H4 (cell line): ENCODE results near the gene RCOR3. TPM values are rescaled to one million over a fixed set of nuclear protein-coding genes. Genes with fewer than 3 reads are reported as not detected.

Experiments used
- DNase-seq: peaks from one replicate; pipeline ENCODE4 v3.0.0-alpha.2; 2015; ENCODE audit warnings: low spot score
- total RNA-seq: library from RNA; depleted of rRNA; stranded (reverse); fragments of >200 nt; shearing (Covaris generic); gene quantifications from 2 replicates; pipeline ENCODE4 v1.2.3, GENCODE V29; 2014

The RCOR3 gene
- total RNA-seq, 1 experiment from 2014 or later = 14.8 TPM

DNA sequence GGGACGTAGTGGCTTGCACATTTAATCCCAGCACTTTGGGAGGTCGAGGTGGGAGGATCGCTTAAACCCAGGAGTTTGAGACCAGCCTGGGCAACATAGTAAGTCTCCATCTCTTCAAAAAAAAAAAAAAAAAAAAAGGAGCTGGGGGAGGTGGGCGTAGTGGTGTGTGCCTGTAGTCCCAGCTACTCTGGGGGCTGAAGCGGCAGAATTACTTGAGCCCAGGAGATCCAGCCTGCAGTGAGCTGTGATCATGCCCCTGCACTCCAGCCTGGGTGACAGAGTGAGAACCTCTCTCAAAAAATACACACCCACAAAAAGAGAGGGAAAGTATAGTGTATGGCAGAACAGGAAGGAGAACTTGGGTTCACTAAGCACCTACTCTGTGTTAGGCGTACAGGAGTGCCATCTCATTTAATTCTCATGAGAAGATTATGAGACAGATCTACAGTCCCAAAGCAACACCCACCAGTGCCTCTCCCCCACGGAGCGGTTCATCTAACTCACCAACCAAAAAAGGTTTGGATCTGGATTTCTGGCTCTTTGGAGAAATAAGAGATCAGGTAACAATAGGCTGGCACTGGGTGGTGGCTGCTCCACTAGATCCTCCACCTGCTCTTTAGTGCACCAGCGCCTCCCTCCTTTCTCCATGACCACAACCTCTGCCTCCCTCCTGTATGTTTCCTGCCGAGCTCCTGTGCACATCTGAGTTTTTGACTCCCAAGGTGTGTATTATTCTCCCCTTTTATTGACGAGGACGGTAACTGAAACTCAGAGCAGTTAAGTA lies 66.0 kb downstream of the RCOR3 start:
- DNase-seq = no peak

DNA sequence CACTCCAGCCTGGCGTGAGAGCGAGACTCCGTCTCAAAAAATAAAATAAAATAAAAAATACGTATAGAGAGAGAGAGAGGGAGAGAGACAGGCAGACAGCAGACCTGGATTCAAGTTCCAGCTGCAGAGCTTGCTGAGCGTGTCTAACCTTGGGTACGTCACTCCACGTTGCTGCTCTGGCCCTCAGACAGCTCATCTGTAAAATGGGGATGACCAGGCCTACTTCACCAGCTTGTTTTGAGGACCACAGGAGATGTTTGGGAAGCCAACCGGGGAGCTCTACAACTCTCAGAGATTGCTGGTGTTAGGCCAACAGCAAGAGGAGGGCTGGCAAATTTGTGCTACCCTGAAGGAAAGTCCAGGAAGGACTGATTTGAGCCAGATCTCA lies 67.0 kb downstream of the RCOR3 start:
- no peak for DNase-seq

DNA sequence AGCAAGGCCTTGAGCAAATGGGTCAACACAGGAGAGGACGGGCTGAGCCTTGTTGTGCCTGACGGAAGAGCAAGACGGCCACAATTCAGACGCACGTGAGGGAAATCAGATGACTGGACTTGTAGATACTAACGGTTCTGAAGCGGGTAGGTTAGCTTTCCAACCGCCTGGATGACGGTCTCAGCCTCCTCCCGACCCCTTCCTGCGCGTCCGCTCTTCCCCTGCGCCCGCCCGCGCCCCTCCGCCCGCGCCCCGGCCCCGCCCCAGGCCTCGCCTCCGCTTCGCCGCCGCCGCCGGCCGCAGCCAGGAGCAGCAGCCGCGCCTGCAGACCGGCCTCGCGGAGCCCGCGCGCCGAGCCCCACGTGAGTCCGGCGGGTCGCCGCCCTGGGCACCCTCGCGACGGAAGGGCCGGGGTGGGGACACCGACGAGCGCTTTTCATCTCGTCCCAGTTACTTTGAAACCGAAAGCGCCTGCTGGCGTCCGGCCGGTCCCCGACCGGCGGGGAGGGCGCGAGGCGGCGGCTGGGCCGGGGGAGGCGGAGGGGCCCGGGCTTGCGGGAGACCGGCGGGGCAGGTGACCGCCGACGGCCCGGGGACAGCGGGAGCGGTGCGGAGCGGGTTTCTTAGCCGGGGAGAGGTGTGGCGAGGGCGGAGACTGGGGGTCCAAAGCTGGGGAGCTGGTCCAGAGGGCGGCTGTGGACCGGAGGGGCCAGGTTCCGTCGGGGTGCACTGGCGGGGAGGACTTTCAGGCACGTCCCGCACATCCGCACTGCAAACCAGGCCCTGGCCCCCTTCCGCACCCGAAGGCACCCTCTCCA lies 67.6 kb downstream of the RCOR3 start, which contains the start of gene TRAF5:
Gene TRAF5 (plus strand): TSS at position 306 of the 818 bp plus-strand sequence. CDS start 26,407 bp downstream, outside the sequence.
- peak; percentile 33 for DNase-seq

DNA sequence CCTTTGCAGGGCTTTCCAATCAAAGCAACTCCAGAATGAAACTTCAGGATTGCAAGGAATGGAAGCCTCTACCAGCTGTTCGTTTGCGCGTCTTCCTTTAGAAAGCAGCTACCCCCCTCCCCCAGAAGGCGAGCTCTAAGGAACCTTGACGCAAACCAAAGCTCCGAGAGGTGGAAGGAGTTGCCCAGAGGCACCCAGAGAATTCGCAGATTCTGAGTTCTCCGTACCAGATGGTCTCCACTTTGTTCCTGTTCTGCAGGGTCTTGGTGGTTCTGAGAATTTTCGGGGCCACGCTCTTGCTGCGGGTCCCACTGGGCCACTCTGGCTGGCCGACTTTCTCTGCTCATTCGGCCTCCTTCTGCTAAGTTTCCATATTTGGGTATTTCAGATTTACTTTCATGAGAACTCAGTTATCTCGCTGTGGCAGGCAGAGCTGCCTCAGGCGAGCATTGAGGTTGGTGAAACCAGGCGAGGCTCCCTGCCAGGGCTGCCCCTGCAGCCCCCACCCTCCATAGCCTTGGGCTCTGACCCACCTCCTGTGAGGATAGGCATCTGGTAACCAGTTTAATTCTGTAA lies 68.3 kb downstream of the RCOR3 start:
- DNase-seq = no peak

DNA sequence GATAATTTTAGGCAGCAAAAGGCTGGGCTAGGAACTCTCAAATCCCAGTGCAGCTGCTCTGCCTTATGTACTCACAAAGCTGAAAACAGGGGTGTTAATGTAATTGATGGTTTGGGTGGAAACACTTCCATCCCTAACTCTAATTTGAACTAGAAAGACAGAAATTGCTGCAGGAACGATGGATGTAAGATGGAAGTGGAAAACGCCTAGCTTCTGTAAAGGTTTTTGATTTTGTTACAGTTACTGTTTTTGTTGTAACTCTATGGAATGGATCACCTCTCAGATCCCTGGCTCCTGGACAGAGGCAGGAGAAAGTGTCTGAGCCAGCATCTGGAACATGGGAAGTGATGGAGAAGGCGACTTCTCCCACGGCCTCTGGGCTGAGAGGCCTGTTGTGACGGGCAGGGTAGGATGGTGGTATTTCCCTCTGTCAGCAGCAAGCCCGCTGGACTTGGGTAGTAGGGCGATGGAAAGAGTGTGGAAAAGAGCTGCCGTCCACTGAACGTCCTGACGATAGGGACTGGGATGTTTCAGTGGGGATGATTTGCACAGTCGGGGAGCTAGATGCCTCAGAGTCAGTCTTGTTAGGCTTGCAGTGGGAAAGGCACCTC lies 69.0 kb downstream of the RCOR3 start:
- DNase-seq = no peak

DNA sequence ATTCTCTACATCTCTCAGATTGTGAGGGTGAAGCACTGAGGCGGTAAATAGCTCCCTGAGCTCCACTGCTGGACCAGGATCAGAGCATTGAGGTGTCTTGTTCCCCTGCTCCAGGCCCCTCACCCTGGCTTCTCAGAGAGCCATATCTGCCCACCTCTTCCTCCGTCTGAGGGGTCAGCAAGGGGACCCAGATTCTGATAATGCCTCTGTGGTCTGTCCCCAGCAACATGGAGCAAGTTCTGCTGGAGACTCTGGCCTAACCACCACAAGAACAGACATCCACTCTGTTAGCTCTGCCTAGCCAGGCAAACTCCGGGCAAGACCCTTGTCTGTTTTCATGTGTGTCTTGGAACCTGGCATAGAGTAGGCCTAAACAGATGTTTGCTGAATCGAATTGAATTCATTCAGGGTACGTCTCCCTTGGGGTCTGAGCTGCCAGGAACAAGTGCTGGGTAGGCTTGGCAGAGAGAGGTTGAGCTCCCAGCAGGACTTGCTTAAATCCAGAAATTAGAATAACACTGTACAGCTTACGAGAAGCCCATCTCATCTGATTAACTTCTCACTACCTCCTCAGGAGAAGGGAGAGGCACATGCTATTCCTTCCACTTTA lies 69.8 kb downstream of the RCOR3 start:
- no peak for DNase-seq

DNA sequence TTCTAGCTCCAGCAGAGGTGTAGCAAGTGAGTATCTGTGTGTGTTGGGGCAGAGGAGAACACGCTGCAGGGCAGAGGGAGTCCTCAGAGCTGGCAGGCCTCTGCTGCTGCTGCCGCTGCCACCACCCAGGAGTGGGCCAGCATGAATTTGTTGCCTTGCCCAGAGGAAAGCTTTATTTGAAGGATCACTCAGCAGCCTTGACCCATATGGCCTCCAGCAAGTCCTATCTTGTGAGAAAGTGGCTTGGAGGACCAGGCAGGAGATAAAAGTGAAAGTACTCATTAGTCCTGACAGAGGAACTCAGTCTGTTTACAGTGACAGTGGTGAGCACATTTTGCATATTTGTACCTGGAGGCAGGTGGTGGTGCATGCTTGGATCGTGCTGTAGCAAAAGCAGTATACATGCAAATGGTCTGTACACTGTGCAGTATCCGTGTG lies 70.6 kb downstream of the RCOR3 start:
- DNase-seq = no peak

DNA sequence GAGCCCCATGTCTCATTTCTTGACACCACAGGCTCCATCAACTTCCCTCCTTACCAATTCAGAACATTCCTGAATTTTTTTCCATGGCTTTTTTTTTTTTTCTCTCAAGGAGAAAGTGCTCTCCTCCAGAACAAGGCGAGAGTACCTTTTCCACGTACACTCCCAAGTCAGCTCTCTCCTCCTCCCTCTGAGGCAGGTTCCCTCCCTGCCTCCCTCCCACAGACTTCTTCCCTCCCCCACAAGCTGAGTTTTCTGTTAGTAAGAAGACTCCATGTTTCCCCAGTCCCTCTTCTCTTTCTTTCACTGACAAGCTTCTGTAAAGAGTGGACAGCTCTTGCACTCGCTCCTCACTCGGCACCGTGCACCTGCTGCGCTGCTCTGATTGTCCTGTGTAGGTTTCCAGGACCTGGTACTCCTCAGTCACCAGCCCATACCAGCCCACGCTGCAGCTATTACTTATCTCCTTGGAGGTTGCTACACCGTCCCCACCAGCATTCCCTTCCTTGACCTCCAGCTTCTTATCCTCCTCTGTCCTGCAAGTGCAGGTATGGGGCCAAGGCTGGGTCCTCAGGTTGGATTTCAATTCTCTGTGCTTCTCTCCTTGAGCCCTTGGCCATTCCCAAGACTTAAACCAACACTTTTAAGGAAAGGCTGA lies 71.2 kb downstream of the RCOR3 start:
- no peak for DNase-seq

DNA sequence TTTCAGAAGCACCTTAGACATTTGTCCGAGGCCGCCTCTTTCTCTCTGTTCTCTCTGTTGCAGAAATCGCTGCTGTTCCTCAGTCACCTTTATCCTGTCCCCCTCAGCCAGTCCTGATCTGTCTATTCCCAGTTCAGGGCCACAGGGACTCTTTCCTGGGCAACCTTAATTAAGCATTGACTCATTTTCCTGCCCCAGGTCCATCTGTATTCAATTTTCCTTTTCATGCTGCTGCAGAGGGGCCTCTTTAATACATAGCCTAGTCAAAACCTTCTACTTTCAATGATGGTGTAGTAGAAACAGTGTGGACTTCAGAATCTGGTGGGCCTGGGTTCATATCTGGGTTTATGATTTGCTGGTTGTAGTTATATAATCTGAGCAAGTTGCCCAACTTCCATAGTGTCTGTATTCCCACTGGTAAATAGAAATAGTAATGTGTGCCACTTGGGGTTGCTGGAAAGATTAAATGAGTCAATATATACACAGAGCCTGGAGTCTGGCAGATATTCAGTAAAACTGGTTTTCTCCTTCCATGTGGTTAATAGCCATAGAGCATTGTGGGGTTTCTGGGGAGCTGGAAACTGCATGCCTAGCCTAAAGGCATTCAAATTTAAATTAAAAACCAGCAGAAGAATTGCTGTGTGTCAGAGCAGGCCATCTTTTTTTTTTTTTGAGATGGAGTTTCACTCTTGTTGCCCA lies 72.0 kb downstream of the RCOR3 start:
- no peak for DNase-seq

DNA sequence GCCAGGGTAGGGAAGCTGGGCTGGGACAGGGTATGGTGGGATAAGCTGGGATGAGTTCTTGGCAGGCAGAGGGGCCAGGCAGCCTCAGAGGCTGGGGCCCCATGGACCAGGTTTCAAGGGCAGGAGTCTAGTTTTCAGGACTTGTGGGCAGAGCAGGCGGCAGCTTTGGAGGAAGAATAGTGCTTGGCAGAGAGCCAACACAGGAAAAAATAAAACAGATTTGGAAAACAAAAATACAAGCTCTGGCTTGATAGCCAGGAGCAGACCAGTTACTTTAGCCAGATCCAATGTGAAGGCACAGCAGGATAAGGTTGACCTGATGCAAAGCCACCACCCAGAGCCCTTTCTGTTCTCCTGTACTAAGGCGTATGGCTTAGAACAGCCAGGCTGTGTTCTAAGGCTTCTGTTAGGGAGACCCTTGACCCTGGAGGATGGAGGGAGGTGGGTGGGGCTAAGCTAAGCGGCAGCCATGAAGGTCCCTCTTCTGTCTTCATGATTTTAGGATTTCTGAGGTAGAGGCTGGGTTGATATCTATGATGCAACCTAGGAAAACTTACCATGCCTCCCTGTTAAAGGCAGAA lies 73.0 kb downstream of the RCOR3 start:
- DNase-seq = no peak

DNA sequence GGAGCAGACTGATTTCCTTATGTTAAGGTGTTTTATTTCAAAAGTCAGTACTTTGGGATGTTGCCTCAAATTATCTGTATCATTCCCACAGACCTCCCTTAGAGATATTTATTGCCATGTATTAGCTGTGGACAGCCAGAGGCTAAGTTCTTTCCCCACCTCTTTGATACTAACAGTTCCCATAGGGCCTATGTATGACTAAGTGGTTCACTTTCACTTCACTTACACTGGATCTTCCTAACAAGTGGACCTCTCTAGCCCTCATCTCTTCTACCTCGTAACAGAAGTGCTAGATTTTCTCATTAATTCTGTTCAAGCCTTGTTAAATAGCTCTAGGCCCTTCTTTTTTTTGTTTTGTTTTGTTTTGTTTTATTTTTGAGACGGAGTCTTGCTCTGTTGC lies 73.7 kb downstream of the RCOR3 start:
- DNase-seq = no peak

DNA sequence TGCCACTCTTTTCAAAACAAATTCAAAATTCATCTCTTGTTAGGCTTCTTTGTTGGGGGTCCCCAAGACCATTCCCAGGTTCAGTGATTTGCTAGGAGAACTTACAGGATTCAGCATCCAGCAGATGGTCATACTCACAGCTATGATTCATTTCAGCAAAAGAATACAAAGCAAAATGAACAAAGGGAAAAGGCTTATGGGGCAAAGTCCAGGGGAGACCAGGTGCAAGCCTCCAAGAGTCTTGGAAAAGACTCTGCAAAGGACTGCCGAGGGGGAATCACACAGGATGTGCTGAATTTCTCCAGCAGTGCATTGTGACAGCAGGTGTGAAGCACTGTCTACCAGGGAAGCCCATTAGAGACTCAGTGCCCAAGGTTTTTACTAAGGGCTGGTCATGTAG lies 74.7 kb downstream of the RCOR3 start:
- no peak for DNase-seq

DNA sequence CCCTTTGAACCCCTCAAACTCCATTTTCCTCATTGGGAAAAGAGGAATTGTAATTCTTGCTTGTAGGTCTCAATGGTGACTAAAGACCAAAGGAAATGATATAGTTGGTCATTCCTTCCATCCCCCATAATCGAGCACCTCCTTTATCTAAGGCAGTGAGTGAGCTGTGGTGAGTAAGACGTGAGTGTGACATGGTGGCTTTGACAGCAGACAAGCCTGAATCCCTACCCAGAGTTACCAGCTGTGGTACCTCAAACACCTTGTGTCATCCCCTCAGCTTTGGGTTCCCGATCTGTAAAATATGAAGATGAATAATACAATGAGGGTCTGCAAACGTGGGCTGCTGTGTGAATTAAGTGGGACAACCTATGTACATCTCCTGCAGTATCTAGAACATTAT lies 75.8 kb downstream of the RCOR3 start:
- DNase-seq = no peak

DNA sequence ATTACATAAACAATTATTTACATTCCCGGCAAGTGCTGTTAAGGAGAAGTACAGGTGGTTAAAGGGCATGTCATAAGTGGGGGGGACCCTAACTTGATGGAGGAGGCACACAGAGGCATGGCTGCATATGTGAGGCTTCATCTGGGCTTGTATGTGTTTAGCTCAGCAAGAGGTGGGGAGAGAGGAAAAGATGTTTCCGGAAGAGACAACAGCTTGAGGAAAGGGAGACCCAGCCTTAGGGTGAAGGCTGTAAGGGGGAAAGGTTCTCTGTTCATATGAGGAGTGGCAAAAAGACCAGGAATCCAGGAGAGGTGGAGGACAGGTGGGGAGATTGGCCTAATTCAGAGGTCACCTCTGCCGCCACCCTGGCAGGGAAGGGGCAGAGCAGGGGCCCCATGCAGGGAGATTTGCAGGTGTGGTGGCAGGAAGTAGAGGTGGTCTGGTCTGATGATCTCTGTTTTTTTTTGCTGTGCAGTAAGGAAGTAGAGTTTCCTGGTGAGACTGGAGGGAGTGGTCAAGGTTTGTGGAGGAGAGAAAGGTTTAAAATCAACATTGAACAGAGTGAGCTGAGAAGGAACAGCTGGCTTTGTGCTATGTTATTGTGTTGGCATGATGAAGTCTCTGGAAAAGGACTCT lies 76.5 kb downstream of the RCOR3 start:
- no peak for DNase-seq

DNA sequence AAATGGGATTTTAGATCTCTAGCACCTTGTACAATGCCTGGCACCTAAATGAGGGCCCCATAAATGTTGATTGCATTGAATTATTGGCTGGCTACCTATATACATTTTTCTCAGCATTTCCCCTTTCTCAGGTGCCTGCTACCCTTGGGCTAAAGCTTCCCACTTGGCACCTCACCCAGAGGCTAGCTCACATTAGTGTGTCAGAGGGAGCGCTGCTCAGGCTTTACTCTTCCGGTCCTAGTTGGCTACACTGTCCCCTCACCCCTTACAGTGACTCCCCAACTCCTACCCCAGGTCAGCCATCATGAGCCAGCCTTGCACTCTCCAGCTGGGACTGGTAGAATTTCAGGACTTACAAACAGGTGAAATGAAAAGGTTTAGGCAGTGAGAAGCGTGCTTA lies 77.0 kb downstream of the RCOR3 start:
- DNase-seq = no peak

DNA sequence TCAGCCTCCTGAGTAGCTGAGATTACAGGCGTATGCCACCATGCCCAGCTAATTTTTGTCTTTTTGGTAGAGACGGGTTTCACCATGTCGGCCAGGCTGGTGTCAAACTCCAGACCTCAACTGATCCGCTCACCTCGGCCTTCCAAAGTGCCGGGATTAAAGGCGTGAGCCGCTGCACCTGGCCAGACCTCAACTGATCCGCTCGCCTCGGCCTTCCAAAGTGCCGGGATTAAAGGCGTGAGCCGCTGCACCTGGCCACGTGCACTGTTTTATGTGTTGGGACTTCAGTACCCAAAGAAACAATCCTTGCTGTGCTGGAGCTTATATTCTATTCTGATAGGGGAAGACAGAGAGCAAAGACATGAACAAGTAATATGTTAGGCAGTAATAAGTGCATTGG lies 77.6 kb downstream of the RCOR3 start:
- no peak for DNase-seq

DNA sequence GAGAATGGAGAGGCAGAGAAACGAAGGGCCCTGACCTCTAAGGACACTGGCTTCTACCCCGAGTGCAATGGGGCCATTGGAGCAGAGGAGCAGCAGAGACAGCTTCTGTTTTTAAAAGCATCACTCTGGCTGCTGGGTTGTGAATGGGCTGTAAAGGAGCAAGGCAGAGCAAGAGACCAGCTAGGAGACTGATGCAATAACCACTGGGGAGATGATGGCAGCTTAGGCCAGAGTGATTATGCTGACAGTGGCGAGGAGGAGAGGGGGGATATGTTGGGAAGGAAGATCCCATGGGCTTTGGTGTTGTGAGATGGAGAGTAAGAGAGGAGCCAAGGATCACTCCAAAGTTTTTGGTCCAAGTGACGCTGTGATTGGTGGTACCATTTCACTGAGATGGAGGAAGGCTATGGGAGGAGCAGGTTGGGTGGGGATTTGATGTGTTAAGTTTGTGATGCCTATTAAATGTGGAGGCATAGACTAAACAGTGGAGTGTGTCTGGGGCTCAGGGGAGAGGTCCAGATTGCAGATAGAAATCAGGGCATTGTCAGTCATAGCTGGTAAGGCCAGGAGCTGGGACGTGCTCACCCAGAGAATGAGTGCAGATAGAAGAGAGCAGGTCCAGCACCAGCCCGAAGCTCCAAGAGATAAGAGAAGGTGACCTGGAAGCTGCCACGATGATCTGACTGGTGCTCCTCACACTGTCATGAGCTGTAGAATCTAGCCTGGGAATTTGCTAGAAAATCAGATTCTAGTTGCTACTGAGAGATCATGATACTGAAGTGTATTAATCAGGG lies 78.5 kb downstream of the RCOR3 start:
- DNase-seq = no peak

DNA sequence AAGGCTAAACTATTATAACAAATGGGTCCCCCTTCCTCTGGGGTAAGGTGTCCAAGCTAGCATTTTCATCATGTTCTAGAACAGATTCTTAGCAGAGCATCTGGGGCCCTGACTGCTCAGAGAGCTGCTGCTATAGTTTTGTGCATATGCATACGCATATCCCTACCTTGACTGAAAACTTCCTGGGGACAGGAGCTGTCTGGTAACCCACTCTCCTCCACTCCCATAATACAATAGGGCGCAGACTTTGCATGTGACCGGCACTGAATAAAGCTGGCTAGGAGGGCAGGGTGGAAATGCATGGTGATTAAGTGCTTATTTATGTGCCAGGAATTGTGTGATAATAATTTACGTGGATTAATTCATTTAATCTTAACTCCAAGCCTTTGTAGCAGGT lies 79.1 kb downstream of the RCOR3 start:
- no peak for DNase-seq

DNA sequence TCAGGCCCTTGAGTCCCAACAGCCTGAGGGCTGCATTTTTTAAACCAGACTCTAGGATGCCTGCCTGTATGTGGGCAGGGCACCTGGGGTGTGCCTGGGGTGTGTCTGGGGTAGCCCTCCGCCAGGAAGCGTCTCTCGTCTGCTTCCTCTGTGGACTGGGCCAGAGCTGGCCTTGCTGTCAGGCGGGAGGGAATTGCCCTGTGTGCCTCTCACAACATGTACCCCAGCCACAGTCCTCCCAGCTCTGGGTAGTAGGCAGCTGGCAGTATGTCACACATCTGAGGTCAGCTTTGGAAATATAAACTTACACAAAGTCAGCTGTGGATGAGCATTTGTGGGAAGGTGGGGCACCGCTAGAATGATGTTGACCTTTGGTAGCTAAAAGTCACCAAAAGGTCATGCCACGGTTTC lies 80.5 kb downstream of the RCOR3 start:
- DNase-seq = no peak
